HG03378 (cell line): ENCODE measurements around the gene TP63.
"Not testable (repeated sequence)": the region's sequence is repeated elsewhere in the genome, so short reads cannot be mapped to it uniquely, and the experiment has no call there.

ENCODE experiments used
- ATAC-seq: cut with Tn5 transposase; IDR thresholded peaks from one replicate; pipeline ENCODE4 v1.9.1; 2021; ENCODE audit warnings: mild to moderate bottlenecking, moderate library complexity; ENCODE audit not compliant: unreplicated experiment

The TP63 gene

DNA sequence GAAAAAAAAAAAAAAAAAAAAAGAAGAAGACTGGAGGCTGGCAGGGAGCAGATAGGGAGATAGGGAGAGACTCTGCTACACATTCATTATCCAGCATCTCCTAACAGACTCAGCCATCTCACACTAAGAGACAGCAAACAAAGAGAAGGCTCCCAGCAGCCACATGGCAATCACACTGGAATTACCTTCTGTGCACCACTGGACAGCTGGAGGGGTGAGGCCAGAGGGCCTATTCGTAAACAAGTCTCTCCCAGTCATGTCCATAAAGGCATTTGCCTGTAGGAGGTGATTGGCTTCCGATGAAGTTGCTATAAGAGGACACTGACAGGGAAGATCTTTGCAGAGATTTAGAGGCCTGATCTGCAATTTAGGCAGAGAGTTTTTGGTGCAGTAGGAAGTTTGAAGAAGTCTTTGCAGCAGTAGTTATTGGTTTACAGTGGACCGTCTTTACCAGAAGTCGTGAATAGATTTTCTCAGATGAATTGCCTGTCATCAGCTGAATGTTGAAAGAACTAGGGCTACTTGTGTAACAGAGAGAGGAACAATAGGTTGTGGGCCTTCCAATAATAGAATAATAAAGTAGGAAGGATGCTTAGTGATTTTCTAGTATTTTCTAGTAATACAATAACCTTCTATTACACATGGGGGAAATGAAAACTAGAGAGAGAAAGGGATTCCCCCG is 89.7 kb downstream of the TP63 start:
- no peak for ATAC-seq

DNA sequence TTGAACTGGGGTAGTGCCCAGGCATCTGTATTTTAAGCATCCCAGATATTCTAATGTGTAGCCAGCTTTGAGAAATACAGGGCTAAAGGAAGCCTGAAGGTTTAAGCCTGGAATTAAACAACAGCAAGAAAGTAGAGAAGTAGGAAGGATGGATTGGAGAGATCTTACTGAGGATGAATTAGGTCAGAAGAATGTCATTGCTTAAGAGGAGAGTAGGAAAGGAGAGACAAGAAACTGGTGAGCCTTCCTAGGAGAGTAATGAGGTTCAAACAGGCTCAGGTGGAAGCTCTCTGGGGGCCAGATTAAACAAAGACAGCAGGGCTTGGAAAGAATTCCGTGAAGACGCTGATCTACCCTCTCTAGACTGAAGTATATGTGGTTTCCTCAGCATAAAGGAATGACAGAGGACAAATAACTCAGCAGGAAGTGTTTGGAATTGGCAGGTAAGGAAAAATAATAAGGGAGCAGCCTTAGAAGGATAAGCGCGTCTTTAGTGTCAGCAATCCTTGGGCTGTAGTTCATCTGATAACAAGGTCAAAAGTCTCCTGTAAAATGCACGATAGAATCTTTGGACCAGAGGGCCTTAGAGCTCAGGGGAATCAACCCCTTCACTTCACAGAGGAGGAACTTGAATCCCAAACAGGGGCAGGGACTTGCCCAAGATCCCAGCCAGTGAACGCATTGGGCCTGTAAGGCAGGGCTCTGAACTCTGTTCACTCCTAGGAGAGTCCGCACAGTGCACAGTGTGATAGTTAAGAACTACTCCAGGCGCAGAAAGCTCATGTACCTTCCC is 90.9 kb downstream of the TP63 start:
- no peak for ATAC-seq

DNA sequence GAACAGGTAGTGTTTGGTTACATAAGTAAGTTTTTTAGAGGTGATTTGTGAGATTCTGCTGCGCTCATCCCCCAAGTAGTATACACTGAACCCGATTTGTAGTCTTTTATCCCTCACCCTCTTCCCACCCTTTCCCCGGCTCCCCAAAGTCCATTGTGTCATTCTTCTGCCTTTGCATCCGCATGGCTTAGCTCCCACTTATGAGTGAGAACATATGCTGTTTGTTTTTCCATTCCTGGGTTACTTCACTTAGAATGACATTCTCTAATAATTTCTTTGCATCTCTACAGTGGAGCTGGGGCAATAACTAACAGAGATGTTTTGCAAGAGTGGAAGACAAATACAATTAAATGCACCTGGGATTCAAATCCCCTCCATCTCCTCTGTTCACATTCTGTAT is 93.2 kb downstream of the TP63 start:
- no peak for ATAC-seq

DNA sequence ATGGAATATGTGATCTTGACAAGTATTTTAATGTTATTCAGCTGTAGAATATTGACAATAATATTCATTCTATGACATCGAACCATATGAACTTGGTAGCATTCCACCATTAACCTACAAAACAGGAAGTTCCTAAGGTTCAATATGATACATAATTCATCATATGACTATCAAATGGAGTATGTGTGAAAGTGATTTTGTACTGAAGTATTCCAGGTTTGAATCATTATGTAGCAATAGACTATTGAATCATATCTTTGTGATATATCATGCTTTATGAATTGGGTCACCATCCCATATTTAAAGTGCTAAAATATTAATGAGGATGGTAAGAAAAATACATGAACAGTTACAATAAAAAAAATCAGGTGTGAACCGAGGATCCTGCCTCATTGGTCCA is 95.1 kb downstream of the TP63 start:
- no peak for ATAC-seq

DNA sequence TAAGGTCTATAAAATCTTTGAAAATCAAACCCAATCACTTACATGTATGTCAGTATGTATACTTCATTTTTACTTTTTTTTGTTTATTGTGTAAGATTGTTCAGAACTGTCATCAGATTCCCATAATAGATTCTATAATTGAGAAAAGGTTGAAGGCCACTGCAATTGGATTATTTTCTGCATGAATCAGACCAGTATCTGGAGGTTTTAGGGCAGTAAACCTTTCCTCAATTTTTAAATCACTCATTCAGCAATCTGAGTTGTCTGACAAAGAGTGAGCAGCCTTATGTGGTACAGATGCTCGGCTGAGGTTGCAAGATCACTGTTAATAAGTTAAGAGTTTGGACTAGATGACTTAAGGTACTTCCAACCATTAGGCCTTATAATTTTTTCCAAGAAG is 96.0 kb downstream of the TP63 start:
- no peak for ATAC-seq

DNA sequence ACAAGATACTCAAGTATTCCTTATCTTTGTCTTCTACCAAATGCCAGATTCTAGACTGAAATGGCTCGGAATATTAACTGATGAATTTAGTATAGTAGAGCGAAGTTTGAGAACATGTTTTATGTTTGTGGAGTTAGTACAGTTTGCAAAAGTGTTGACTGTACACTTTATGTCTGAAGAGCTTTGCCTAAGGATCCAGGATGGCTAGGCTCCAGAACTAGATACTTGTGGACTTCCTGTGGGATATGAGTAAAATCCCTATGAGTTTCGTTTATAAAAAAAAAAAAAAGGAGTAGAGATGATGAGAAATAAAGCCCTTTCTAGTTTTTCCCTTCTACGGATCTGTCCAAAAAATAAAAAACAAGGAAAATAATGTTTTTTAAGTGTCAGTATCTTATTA is 96.7 kb downstream of the TP63 start:
- no peak for ATAC-seq

DNA sequence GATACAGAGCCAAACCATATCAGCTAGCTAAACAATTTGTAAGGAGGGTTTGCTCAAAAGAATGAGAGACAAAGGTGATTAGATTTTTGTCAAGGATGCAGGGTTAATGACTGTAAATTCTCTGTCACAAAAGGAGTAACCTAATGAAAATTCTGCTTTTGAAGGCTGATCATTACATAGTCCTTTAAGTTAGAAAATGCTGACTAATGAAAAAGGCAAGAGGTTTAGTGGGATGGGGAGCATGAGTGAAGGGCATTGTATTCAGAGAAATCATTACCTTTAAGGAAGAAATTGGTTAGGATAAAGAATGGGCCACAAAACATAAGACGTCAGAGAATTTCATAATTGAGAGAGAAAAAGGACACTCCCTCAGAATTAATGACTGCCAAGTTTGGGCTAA is 97.7 kb downstream of the TP63 start:
- ATAC-seq: no peak

DNA sequence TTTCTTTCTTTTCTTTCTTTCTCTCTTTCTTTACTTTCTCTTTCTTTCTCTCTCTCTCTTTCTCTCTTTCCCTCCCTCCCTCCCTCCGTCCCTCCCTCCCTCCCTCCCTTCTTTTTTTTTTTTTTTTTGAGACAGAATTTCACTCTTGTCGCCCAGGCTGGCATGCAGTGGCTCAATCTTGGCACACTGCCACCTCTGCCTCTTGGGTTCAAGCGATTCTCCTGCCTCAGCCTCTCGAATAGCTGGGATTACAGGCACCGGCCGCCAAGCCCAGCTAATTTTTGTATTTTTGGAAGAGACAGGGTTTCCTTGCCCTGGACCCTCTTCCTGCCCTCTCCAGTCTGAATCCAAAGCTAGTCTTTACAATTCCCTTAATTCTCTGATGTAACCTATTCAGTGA is 102.9 kb downstream of the TP63 start:
- ATAC-seq: no peak

DNA sequence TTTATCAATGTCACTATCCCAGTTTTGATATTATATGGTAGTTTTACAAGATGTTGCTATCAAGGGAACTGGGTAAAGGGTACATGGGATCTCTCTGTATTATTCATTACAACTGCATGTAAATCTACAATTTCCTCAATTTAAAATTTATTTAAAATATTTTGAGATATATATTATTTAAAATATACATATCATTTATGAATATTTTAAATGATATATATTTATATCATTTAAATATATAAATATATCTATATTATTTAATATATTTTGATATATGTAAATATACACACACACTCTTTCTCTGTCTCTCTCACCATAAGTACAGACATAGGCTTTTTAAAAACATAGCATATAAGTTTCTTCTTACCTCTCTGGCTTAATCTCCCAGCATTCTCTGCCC is 104.7 kb downstream of the TP63 start:
- ATAC-seq: no peak

DNA sequence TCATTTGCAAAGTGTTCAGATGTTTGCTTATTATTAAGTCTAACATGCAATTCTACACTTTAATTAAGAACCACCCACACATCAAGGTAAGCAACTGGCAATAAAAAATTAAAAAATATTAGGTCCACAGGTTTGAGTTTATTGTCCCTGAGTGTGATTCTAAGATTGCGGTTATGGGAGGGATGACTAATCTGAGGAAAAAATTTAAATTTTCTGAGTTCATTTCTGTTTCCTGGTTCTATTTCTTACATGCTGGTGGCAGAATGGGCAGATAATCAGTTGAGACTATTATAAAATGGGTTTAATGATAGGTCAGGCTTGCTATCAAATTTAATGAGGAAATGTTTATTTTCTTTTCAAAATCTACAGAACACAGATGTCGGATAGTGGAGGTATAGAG is 105.9 kb downstream of the TP63 start:
- ATAC-seq: no peak

DNA sequence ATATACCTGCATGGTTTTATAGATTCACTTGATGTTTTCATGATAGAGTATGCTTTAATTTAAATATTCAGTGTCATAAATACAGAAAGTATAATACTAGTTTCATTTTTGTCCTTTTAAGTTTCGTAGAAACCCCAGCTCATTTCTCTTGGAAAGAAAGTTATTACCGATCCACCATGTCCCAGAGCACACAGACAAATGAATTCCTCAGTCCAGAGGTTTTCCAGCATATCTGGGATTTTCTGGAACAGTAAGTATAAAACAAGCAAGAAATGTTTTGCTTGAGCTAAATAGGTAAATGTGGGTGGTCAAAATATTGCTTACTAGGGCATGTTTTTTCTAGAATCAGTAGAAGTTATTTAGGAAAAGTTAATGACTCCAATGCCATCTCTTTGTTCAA is 106.4 kb downstream of the TP63 start:
- ATAC-seq: no peak

DNA sequence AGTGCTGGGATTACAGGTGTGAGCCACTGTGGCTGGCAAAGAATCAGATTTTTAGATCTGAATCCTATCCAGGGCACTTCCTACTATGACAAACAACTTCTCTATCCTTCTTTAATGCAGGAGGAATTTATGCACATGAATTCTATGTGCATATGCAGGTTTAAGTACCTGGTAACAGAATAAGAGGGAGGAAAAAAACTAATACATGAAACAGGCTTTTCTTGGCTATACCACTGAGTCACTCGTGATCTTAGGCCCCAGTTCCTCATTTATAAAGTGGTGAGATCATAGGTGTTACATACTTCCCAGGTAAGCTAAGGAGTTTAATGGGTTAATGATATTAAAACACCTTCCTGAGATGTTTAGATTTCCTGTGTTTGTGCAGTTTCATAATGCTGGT is 108.2 kb downstream of the TP63 start:
- no peak for ATAC-seq

DNA sequence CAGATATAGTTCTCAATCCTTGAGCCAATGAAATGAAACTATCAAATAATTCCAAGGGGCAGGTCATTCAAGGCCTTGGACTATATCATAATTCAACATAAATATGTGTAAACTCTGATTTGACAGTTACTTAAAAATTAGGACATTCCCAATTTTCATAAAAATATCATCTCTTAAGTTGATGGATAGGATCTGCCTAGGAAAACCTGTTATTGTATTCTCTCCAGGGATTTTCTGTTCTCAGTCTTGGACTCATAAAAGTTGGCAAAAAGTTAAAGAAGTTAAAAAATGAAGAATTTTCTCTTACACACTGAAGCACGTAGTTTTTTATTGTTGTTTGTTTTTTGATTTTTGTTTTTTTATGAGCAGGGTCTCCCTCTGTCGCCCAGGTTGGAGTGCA is 109.0 kb downstream of the TP63 start:
- no peak for ATAC-seq

DNA sequence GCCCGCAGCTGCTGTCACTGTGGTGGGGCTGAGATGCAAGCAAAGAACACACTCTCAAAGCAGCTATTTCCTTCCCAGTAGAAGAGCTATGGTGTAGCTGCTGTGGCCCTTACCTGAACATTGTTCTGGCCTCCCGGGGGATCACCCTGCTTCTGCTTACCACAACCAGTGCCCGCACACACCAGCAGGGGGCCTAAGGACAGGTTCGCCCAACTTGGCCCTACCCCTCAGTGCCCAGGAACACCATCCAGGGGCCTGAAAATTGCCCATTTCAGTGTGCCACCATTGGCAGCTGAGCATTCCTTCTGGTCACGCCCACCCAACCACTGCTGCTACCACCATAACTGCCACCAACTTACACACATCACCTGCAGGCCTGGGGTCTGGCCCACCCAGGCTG is 113.0 kb downstream of the TP63 start:
- ATAC-seq: no peak

DNA sequence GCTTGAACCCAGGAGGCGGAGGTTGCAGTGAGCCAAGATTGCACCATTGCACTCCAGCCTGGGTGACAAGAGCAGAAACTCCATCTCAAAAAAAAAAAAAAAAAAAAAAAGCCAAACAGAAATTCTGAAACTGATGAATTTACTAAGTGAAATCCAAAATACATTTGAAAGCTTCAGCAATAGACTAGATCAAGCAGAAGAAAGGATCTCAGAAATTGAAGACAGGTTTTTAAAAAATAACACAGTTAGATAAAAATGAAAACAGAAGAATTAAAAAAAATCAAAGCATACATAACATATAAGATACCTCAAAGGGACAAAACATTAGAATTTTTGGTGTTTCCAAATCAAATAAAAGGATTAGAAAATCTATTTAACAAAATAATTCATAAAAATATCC is 114.4 kb downstream of the TP63 start:
- no peak for ATAC-seq

DNA sequence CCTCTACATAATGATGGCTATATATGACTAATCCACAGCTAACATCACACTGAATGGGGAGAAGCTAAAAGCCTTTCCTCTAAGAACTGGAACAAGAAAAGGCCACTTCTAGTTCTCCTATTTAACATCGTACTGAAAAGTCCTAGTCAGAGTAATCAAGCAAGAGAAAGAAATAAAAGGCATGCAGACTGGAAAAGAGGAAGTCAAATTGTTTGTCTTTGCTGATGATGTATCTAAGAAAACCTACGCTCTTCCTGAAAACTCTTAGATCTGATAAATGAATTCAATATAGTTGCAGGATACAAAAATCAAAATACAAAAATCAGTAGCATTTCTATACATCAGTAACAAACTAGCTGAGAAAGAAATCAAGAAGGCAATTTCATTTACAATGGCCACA is 116.9 kb downstream of the TP63 start:
- no peak for ATAC-seq

DNA sequence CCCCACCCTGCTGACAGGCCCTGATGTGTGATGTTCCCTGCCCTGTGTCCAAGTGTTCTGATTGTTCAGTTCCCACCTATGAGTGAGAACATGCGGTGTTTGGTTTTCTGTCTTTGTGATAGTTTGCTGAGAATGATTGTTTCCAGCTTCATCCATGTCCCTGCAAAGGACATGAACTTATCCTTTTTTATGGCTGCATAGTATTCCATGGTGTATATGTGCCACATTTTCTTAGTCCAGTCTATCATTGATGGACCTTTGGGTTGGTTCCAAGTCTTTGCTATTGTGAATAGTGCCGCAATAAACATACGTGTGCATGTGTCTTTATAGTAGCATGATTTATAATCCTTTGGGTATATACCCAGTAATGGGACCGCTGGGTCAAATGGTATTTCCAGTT is 119.8 kb downstream of the TP63 start:
- not testable (repeated sequence) for ATAC-seq

DNA sequence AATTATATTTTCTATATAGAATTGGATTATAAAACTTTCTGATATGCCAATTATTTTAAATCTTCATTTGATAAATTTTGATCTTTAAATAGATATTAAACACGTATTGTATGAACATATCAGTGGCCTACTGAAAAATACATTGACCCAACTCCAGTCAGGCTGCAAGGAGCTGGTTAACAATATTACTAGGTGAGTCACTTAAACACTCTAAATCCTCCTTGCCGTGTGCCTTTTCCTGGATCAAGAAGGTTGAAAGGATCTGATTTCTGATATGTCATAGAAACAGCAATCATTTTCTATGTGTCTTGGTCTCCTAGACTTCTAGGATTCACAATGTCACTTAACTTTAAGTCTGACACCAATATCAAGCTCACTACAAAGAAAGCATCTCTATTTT is 123.2 kb downstream of the TP63 start:
- no peak for ATAC-seq

DNA sequence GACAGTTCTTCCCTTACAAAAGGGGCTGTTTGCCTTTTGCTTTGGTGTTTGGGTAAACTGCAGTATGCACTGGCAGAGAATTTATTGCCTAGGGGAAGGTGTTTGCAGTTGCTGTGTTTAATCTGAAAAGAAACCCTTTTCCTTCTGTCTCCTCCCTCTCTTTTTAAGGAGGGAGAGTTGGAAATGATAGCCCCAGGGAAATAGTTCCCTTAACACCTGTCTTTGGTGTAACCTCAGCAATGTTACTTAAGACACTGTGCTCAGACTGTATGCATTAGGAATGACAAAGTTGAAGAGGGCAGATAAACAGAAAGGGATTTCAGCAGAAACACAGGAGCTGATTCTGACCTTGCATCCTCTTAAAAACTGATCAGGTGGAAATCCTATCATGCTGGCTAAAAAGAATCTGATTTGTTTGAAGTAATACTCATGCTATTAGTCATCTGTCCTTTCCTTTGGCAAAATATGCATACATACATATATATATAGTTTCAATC is 125.4 kb downstream of the TP63 start:
- ATAC-seq: no peak

DNA sequence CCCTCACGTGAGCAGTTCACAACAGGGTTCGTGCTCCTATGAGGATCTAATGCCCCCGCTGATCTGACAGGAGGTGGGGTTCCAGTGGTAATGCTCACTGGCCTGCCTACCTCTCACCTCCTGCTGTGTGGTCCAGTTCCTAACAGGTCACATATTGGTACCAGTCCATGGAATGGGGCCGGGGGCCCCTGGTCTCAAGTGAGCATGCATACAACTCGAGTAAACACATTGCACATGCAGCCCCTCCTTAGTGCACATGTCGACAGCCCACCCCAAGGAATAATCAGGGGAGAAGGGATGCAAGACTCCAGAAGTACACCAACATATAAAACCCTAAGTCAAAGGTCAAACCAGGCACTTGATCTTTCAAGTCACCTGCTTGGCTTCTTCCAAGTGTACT is 127.0 kb downstream of the TP63 start:
- ATAC-seq: no peak

DNA sequence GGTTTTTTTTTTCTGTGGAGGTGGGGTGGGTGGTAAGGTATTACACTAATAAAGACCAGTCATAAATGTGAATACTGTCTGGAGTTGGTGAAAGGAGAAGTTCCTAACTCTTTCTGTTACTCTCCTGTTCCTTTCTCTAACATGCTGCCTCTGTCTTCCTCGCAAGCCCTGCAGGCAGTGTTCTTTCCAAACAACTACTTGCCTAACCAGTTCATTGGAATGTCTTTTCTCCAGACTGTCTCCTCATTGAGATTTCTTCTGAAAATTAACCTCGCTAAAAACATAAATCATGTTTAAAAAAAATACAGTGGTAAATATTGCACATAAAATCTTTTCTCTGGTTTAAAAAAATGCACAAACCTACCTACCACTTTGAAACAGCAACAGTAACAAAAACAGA is 135.2 kb downstream of the TP63 start:
- ATAC-seq: no peak

DNA sequence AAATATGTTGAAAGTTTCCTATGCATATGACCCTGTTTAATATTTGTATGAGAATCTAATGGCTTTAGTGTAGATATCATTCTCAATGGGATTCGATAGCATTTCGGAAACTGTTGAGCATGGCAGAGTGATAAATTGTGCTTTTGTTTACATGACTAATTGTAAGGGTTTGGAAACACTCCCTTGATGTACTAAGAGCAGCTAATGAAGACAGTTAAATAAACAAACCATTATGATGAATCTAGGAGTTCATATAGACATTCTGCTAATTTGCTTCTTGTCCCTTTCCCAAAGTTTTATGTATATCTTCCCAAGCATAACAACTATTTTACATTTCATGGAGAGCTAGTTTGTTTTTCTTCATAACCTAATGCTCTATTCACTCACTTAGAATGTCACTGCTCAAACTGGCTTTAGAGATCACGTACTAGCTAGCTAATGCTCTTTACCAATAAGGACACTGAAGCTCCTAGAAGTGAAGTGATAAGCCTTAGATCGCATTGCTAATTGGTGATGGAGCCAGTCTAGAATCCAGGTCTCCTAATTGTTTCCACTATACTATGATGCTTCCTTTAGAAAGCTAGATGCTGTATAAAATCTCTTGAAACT is 140.8 kb downstream of the TP63 start:
- ATAC-seq: no peak
